ENCODE data around the gene MYO3B. TPM values are rescaled to one million over a fixed set of nuclear protein-coding genes. Genes with fewer than 3 reads are reported as not detected.

The MYO3B gene
- total and polyA plus RNA-seq, 3 donors from 2014 or later: 1.4 to 3.5 (median 2.5) TPM

- no peak for DNase-seq
- WGBS, 2 donors: 64 to 71% methylated on average over 7 of the region's 7 CpGs
- no peaks in the 10 kb centered on the region for H3K27me3 ChIP-seq
- intact Hi-C loops (cut with DNase I; ENCODE audit: low total_unique reads): no loop called here
- no peak for TF ChIP-seq CTCF (IDR thresholded peaks at IDR 0.05)
- TF ChIP-seq POLR2A (IDR thresholded peaks at IDR 0.05): no peak
- no peaks in the 10 kb centered on the region for H3K36me3 ChIP-seq (ENCODE audit: low read depth, missing control alignments)
- no peaks in the 10 kb centered on the region for H3K4me1 ChIP-seq
- H3K27ac ChIP-seq: no peak overlapping the region
- no peak overlapping the region for H3K4me3 ChIP-seq
- no peaks in the 10 kb centered on the region for H3K9me3 ChIP-seq
Measured at GRCh38 chr2:170554278-170554955, 376.5 kb downstream of the MYO3B start.

- H3K9me3 ChIP-seq: no peaks in the 10 kb centered on the region
- H3K27me3 ChIP-seq: no peaks in the 10 kb centered on the region
- H3K4me3 ChIP-seq: no peak overlapping the region
- H3K4me1 ChIP-seq: no peaks in the 10 kb centered on the region
- DNase-seq: no peak
- TF ChIP-seq POLR2A (IDR thresholded peaks at IDR 0.05) (no peak), CTCF (IDR thresholded peaks at IDR 0.05) (no peak)
- H3K27ac ChIP-seq: no peak overlapping the region
- no peaks in the 10 kb centered on the region for H3K36me3 ChIP-seq (ENCODE audit: low read depth, missing control alignments)
- intact Hi-C loops (cut with DNase I; ENCODE audit: low total_unique reads): no loop called here
Measured at GRCh38 chr2:170562928-170563327, 385.0 kb downstream of the MYO3B start.

- intact Hi-C loops (cut with DNase I; ENCODE audit: low total_unique reads): no loop called here
- Histone ChIP-seq H3K27ac (no peak overlapping the region), H3K27me3 (no peaks in the 10 kb centered on the region), H3K4me1 (no peaks in the 10 kb centered on the region), H3K4me3 (no peak overlapping the region), H3K36me3 (ENCODE audit: low read depth, missing control alignments) (no peaks in the 10 kb centered on the region), H3K9me3 (no peaks in the 10 kb centered on the region)
- DNase-seq: no peak
- TF ChIP-seq CTCF (IDR thresholded peaks at IDR 0.05) (no peak), POLR2A (IDR thresholded peaks at IDR 0.05) (no peak)
Measured at GRCh38 chr2:170563401-170563800, 385.5 kb downstream of the MYO3B start.

- Histone ChIP-seq H3K9me3 (no peaks in the 10 kb centered on the region), H3K4me1 (no peaks in the 10 kb centered on the region), H3K27ac (no peak overlapping the region), H3K27me3 (no peaks in the 10 kb centered on the region), H3K4me3 (no peak overlapping the region), H3K36me3 (ENCODE audit: low read depth, missing control alignments) (no peaks in the 10 kb centered on the region)
- WGBS, 2 donors: 86 to 93% methylated on average over 1 of the region's 1 CpG
- intact Hi-C loops (cut with DNase I; ENCODE audit: low total_unique reads): no loop called here
- no peak for DNase-seq
- no peak for TF ChIP-seq POLR2A (IDR thresholded peaks at IDR 0.05)
- TF ChIP-seq CTCF (IDR thresholded peaks at IDR 0.05): no peak
Measured at GRCh38 chr2:170566138-170566537, 388.2 kb downstream of the MYO3B start.

GRCh38 chr2:170567429-170567828 lies 389.5 kb downstream of the MYO3B start:
- no peak overlapping the region for H3K27ac ChIP-seq
- no peaks in the 10 kb centered on the region for H3K4me1 ChIP-seq
- intact Hi-C loops (cut with DNase I; ENCODE audit: low total_unique reads): no loop called here
- DNase-seq: no peak
- no peaks in the 10 kb centered on the region for H3K36me3 ChIP-seq (ENCODE audit: low read depth, missing control alignments)
- WGBS, 2 donors: 83 to 87% methylated on average over 2 of the region's 2 CpGs
- TF ChIP-seq POLR2A (IDR thresholded peaks at IDR 0.05): no peak
- no peak for TF ChIP-seq CTCF (IDR thresholded peaks at IDR 0.05)
- H3K9me3 ChIP-seq: no peaks in the 10 kb centered on the region
- H3K4me3 ChIP-seq: no peak overlapping the region
- H3K27me3 ChIP-seq: no peaks in the 10 kb centered on the region
